ENCODE data around the gene CDK17.

- no peak for TF ChIP-seq CTCF (IDR thresholded peaks at IDR 0.05)
- TF ChIP-seq POLR2AphosphoS5 (IDR thresholded peaks at IDR 0.05; ENCODE audit: low read depth, low read length) = peak; percentile 82
- TF ChIP-seq EP300 (IDR thresholded peaks at IDR 0.05; ENCODE audit: borderline replicate concordance in 1 of 2, low read depth in 1 of 2, low read length in 1 of 2) = peak; percentile 76 to 91
- no peak for TF ChIP-seq RAD21 (IDR thresholded peaks at IDR 0.05; ENCODE audit: low read length)
Measured at GRCh38 chr12:96425321-96425720, 25.1 kb upstream of the CDK17 start.
